T-helper 1 cell treated with Interleukin-12 subunit alpha and Interleukin-12 subunit beta and Interleukin-4 antibody, amounts not matched to agents 30 μg/mL and 1 μg/mL, for 36 hours (primary cell): Measurements from ENCODE around the gene TRIP13.

ENCODE experiments used
- H3K27ac Mint-ChIP-seq: one replicate; pipeline ENCODE4 v1.8.0; 2021; ENCODE audit warnings: mild to moderate bottlenecking, mixed read lengths
- H3K27me3 Mint-ChIP-seq: one replicate; pipeline ENCODE4 v1.8.0; 2021; ENCODE audit warnings: low read depth, mixed read lengths
- H3K36me3 Mint-ChIP-seq: one replicate; pipeline ENCODE4 v1.8.0; 2021; ENCODE audit warnings: low read depth, mixed read lengths
- H3K4me1 Mint-ChIP-seq: one replicate; pipeline ENCODE4 v1.8.0; 2021; ENCODE audit warnings: low read depth, mixed read lengths
- H3K4me3 Mint-ChIP-seq: one replicate; pipeline ENCODE4 v1.8.0; 2021; ENCODE audit warnings: mild to moderate bottlenecking, moderate library complexity, mixed read lengths
- H3K9me3 Mint-ChIP-seq: one replicate; pipeline ENCODE4 v1.8.0; 2021; ENCODE audit warnings: mixed read lengths

TRIP13 gene

DNA sequence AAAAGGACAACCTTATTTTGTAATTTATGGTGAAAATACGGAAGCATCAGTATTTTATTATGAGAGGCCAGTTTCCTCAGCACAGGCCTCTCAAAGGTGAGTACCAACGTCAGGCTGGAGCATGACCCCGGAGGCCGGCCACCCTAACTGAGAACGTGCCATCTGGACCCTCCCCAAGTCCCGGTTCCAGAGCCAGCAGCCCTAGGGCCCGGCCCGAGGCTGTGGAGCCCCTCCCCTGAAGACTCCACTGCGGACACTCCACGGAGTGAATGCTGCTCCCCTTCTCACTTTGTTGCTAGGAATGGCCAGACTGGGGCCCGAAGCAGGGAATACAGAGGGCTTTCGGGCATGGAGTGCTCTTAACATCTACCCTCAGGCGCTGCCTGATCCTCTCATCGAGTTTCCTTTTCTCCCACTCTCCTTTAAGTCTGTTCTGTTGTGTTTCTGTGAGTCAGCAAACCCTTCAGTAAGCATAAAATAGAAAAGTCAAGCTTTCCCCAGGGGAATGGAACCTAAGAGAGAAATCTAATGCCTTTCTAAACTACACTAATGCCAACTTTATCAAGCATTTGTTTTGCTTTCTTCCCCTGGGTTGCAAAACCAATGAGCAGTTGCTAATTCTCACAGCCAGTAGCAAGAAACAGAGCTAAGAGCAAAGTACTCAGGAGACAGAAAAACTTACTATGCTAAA lies 4.6 kb upstream of the TRIP13 start:
- H3K27ac Mint-ChIP-seq = no peak overlapping the region
- no peaks in the 10 kb centered on the region for H3K27me3 Mint-ChIP-seq
- H3K4me1 Mint-ChIP-seq = peaks cover 11% of the 10 kb centered on the region
- H3K9me3 Mint-ChIP-seq = no peaks in the 10 kb centered on the region
- H3K36me3 Mint-ChIP-seq = peaks cover 46% of the 10 kb centered on the region
- H3K4me3 Mint-ChIP-seq = no peak overlapping the region

GRCh38 chr5:888638-889035 lies 4.0 kb upstream of the TRIP13 start:
- Mint-ChIP-seq H3K27me3 (no peaks in the 10 kb centered on the region), H3K36me3 (peaks cover 41% of the 10 kb centered on the region), H3K27ac (no peak overlapping the region), H3K9me3 (no peaks in the 10 kb centered on the region), H3K4me1 (peaks cover 13% of the 10 kb centered on the region), H3K4me3 (no peak overlapping the region)

GRCh38 chr5:889075-889710 lies 3.5 kb upstream of the TRIP13 start:
- Mint-ChIP-seq H3K36me3 (peaks cover 38% of the 10 kb centered on the region), H3K27ac (no peak overlapping the region), H3K4me1 (peaks cover 19% of the 10 kb centered on the region), H3K27me3 (no peaks in the 10 kb centered on the region), H3K4me3 (no peak overlapping the region), H3K9me3 (no peaks in the 10 kb centered on the region)

DNA sequence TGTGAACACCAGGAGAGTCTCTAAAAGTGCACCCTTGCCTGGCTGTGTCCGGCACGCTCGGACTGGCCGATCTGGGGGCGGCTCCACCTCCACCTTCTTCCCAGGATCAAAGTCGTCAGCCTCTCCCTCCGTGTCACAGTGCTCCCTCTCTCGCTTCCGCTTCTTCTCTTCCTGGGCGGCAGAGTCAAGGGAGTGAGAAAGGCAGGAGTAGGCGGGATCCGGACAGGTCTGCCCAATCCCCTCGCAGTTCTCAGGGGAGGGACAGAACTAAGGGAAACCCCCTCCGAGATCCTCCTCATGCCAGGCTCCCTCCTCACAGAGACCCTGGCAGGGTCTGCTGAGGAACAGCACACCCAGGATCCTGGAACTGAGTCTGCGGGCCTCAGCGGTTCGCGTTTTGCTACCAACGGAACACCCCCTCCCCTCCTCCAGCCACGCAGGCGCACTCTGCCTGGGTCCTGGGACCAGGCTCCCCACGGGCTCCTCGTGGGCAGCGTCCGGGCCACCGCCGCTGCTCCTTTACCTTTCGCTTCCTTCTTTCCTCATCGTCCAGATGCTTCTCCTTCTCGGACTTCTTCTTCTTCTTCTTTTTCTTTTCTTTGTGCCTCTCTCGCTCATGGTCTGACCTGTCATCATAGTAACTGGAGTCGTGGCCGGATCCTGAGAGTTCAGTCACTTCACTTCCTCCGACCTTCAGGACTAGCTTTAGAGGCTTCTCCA lies 1.4 kb upstream of the TRIP13 start:
- peaks cover 29% of the 10 kb centered on the region for H3K36me3 Mint-ChIP-seq
- peak overlapping the region; percentile 89 for H3K4me3 Mint-ChIP-seq
- H3K9me3 Mint-ChIP-seq = no peaks in the 10 kb centered on the region
- no peaks in the 10 kb centered on the region for H3K27me3 Mint-ChIP-seq
- H3K4me1 Mint-ChIP-seq = peaks cover 18% of the 10 kb centered on the region
- peak overlapping the region; percentile 90 for H3K27ac Mint-ChIP-seq

- Mint-ChIP-seq H3K27me3 (no peaks in the 10 kb centered on the region), H3K4me3 (peak overlapping the region; percentile 89), H3K27ac (peak overlapping the region; percentile 90), H3K9me3 (no peaks in the 10 kb centered on the region), H3K36me3 (peaks cover 27% of the 10 kb centered on the region), H3K4me1 (peaks cover 18% of the 10 kb centered on the region)
Measured at GRCh38 chr5:891837-892393, 769 bp upstream of the TRIP13 start.

GRCh38 chr5:893137-893506 lies 438 bp downstream of the TRIP13 start:
- peaks cover 18% of the 10 kb centered on the region for H3K4me1 Mint-ChIP-seq
- H3K36me3 Mint-ChIP-seq = peaks cover 22% of the 10 kb centered on the region
- no peaks in the 10 kb centered on the region for H3K9me3 Mint-ChIP-seq
- H3K27ac Mint-ChIP-seq = peak overlapping the region; percentile 73
- peak overlapping the region; percentile 74 for H3K4me3 Mint-ChIP-seq
- no peaks in the 10 kb centered on the region for H3K27me3 Mint-ChIP-seq

- peaks cover 17% of the 10 kb centered on the region for H3K36me3 Mint-ChIP-seq
- peak overlapping the region; percentile 74 for H3K4me3 Mint-ChIP-seq
- H3K27me3 Mint-ChIP-seq = no peaks in the 10 kb centered on the region
- no peaks in the 10 kb centered on the region for H3K9me3 Mint-ChIP-seq
- H3K27ac Mint-ChIP-seq = peak overlapping the region; percentile 73
- H3K4me1 Mint-ChIP-seq = peaks cover 18% of the 10 kb centered on the region
Measured at GRCh38 chr5:893711-894110, 1.0 kb downstream of the TRIP13 start.

DNA sequence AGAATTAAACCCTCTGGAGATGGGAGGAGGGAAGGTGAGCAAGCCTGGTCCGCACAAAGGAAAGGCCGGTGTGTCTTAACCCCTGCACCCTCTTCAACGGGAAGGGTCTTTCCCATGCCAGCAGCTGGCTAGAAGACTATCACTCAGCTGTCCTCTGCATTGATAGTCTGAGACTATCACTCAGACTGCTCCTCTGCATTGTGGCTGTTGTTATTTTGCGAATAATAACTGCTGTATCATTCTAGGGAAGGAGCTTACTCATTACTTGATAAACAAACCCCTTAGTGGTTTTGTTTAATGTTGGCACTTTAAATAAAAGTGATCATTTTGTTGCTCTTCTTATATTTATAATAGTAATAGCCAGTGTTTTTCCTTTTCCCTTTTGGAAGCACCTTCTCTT lies 8.1 kb downstream of the TRIP13 start:
- H3K9me3 Mint-ChIP-seq = no peaks in the 10 kb centered on the region
- no peaks in the 10 kb centered on the region for H3K4me1 Mint-ChIP-seq
- H3K4me3 Mint-ChIP-seq = no peak overlapping the region
- peaks cover 16% of the 10 kb centered on the region for H3K36me3 Mint-ChIP-seq
- no peaks in the 10 kb centered on the region for H3K27me3 Mint-ChIP-seq
- H3K27ac Mint-ChIP-seq = no peak overlapping the region

- Mint-ChIP-seq H3K27ac (no peak overlapping the region), H3K27me3 (no peaks in the 10 kb centered on the region), H3K4me3 (no peak overlapping the region), H3K36me3 (peaks cover 17% of the 10 kb centered on the region), H3K9me3 (no peaks in the 10 kb centered on the region), H3K4me1 (no peaks in the 10 kb centered on the region)
Measured at GRCh38 chr5:902129-902916, 9.6 kb downstream of the TRIP13 start.

DNA sequence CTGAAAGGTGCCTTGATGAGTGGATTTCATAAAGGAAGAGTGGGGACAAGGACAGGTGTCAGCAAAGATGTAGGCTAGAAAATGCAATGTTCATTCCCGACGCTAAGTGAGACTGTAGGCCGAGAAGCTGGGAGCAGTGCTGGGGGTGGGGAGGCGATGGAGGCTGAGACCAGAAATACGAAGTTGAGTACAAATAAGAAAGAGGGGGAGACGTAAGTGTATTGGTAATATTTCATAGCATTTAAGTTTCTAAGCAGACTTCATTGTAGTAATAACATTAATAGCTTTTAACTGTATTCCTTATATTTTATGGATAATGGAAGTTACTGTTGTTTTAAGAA lies 11.0 kb downstream of the TRIP13 start:
- no peak overlapping the region for H3K27ac Mint-ChIP-seq

GRCh38 chr5:905139-905642 lies 12.5 kb downstream of the TRIP13 start:
- Mint-ChIP-seq H3K27ac (peak overlapping the region; percentile 57), H3K27me3 (no peaks in the 10 kb centered on the region), H3K36me3 (peaks cover 20% of the 10 kb centered on the region), H3K4me1 (no peaks in the 10 kb centered on the region), H3K4me3 (no peak overlapping the region), H3K9me3 (no peaks in the 10 kb centered on the region)

More for the DNA sequence above, 11.0 kb downstream of the TRIP13 start:
- H3K9me3 Mint-ChIP-seq = no peaks in the 10 kb centered on the region
- no peaks in the 10 kb centered on the region for H3K4me1 Mint-ChIP-seq
- no peak overlapping the region for H3K4me3 Mint-ChIP-seq
- H3K36me3 Mint-ChIP-seq = peaks cover 17% of the 10 kb centered on the region
- H3K27me3 Mint-ChIP-seq = no peaks in the 10 kb centered on the region

- no peaks in the 10 kb centered on the region for H3K27me3 Mint-ChIP-seq
- H3K9me3 Mint-ChIP-seq = no peaks in the 10 kb centered on the region
- H3K27ac Mint-ChIP-seq = no peak overlapping the region
- H3K4me3 Mint-ChIP-seq = no peak overlapping the region
- peaks cover 17% of the 10 kb centered on the region for H3K36me3 Mint-ChIP-seq
- no peaks in the 10 kb centered on the region for H3K4me1 Mint-ChIP-seq
Measured at GRCh38 chr5:907366-907910, 14.8 kb downstream of the TRIP13 start.

DNA sequence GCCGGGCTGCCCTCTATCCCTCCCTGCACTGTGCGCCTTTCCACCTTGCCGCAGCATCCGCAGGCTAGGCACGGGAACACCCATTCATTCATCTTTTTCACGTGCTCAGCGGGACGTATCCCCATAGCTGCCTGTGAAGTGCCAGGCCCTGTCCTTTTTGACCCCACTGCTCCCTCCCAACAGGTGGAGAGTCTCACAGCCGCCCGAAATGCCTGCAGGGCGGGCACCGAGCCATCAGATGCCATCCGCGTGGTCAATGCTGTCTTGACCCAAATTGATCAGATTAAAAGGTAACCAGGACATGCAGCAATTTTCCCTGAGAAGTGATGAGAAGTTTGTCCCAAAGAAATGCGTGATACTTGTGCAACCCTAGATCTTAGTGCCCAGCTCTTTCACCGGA lies 15.5 kb downstream of the TRIP13 start:
- H3K4me1 Mint-ChIP-seq = no peaks in the 10 kb centered on the region
- peaks cover 18% of the 10 kb centered on the region for H3K36me3 Mint-ChIP-seq

GRCh38 chr5:909086-909485 lies 16.4 kb downstream of the TRIP13 start:
- H3K27ac Mint-ChIP-seq = no peak overlapping the region
- H3K36me3 Mint-ChIP-seq = peaks cover 18% of the 10 kb centered on the region
- H3K4me3 Mint-ChIP-seq = no peak overlapping the region
- H3K27me3 Mint-ChIP-seq = no peaks in the 10 kb centered on the region
- no peaks in the 10 kb centered on the region for H3K4me1 Mint-ChIP-seq
- H3K9me3 Mint-ChIP-seq = no peaks in the 10 kb centered on the region

More for the DNA sequence above, 15.5 kb downstream of the TRIP13 start:
- Mint-ChIP-seq H3K27ac (no peak overlapping the region), H3K4me3 (no peak overlapping the region), H3K27me3 (no peaks in the 10 kb centered on the region), H3K9me3 (no peaks in the 10 kb centered on the region)
